KMS-11 (cell line): ENCODE data around the gene ATG14.
"Not testable (repeated sequence)": the region's sequence is repeated elsewhere in the genome, so short reads cannot be mapped to it uniquely, and the experiment has no call there.

Experiments used
- H2AFZ ChIP-seq: fragments of 200-600 bp; sonication (generic); 2 replicates; pipeline ENCODE4 v1.6.1; 2016; ENCODE audit warnings: antibody characterized with exemption, mixed run types, low read depth
- H3K27ac ChIP-seq: fragments of 200-600 bp; sonication (generic); 2 replicates; pipeline ENCODE4 v1.6.1; 2016; ENCODE audit warnings: mild to moderate bottlenecking, mixed run types
- H3K27me3 ChIP-seq: fragments of 200-600 bp; sonication (generic); 2 replicates; pipeline ENCODE4 v1.6.1; 2017; ENCODE audit warnings: mild to moderate bottlenecking, low read depth, mixed run types, moderate library complexity; ENCODE audit not compliant: insufficient read depth
- H3K36me3 ChIP-seq: fragments of 200-600 bp; sonication (generic); 2 replicates; pipeline ENCODE4 v1.6.1; 2017; ENCODE audit warnings: mild to moderate bottlenecking, mixed run types; ENCODE audit not compliant: insufficient read depth
- H3K4me1 ChIP-seq: fragments of 200-600 bp; sonication (generic); 2 replicates; pipeline ENCODE4 v1.6.1; 2016; ENCODE audit warnings: mild to moderate bottlenecking, low read depth, mixed run types; ENCODE audit not compliant: poor library complexity, severe bottlenecking
- H3K4me2 ChIP-seq: fragments of 200-600 bp; sonication (generic); 2 replicates; pipeline ENCODE4 v1.7.0; 2016; ENCODE audit warnings: mild to moderate bottlenecking, mixed run types
- H3K4me3 ChIP-seq: fragments of 200-600 bp; sonication (generic); IDR thresholded peaks from 2 replicates; pipeline ENCODE4 v1.6.1; 2017; ENCODE audit warnings: low read depth, low read length, mixed read lengths; ENCODE audit not compliant: insufficient read depth
- H3K79me2 ChIP-seq: fragments of 200-600 bp; sonication (generic); 2 replicates; pipeline ENCODE4 v1.6.1; 2016; ENCODE audit warnings: low read depth, mixed run types; ENCODE audit not compliant: insufficient read depth
- H3K9ac ChIP-seq: fragments of 200-600 bp; sonication (generic); 2 replicates; pipeline ENCODE4 v1.6.1; 2016; ENCODE audit warnings: mild to moderate bottlenecking, mixed run types
- H4K20me1 ChIP-seq: fragments of 200-600 bp; sonication (generic); 2 replicates; pipeline ENCODE4 v1.6.1; 2016; ENCODE audit warnings: mild to moderate bottlenecking, mixed run types; ENCODE audit not compliant: insufficient read depth
- TF ChIP-seq, protein P1 (sequence below): fragments of 200-600 bp; sonication (generic); conservative IDR thresholded peaks from 2 replicates; pipeline ENCODE4 v1.6.1; 2017; ENCODE audit warnings: low read depth, mild to moderate bottlenecking, antibody characterized with exemption, low read length, moderate library complexity, mixed read lengths

The ATG14 gene

DNA sequence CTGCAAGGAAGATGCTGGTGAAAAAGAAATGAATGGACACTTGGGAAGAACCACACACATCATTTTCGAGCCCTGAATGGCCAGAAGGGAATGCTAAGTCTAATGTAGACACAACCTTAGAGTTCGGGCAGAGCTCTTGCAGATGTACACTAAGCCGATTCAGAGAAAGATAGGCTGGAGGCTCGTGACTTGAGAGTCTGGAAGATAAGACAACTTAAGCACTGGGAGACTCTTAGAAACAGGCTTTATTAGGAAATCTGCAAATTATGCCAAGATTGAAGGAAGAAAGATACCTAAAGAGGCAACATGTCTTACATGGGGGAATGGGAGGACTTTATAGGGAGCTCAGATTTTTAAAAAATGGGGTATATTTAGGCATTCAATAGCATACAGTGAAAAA is 15.3 kb upstream of the ATG14 start:
- no peaks in the 10 kb centered on the region for H3K79me2 ChIP-seq
- no peaks in the 10 kb centered on the region for H4K20me1 ChIP-seq
- H2AFZ ChIP-seq: no peak overlapping the region
- no peak overlapping the region for H3K4me2 ChIP-seq
- TF ChIP-seq, protein P1, sequence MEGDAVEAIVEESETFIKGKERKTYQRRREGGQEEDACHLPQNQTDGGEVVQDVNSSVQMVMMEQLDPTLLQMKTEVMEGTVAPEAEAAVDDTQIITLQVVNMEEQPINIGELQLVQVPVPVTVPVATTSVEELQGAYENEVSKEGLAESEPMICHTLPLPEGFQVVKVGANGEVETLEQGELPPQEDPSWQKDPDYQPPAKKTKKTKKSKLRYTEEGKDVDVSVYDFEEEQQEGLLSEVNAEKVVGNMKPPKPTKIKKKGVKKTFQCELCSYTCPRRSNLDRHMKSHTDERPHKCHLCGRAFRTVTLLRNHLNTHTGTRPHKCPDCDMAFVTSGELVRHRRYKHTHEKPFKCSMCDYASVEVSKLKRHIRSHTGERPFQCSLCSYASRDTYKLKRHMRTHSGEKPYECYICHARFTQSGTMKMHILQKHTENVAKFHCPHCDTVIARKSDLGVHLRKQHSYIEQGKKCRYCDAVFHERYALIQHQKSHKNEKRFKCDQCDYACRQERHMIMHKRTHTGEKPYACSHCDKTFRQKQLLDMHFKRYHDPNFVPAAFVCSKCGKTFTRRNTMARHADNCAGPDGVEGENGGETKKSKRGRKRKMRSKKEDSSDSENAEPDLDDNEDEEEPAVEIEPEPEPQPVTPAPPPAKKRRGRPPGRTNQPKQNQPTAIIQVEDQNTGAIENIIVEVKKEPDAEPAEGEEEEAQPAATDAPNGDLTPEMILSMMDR: no peak
- no peak overlapping the region for H3K9ac ChIP-seq
- H3K27me3 ChIP-seq: no peaks in the 10 kb centered on the region
- no peak overlapping the region for H3K27ac ChIP-seq
- H3K4me1 ChIP-seq: peaks cover 5% of the 10 kb centered on the region
- H3K36me3 ChIP-seq: no peaks in the 10 kb centered on the region
- H3K4me3 ChIP-seq: no peak overlapping the region

DNA sequence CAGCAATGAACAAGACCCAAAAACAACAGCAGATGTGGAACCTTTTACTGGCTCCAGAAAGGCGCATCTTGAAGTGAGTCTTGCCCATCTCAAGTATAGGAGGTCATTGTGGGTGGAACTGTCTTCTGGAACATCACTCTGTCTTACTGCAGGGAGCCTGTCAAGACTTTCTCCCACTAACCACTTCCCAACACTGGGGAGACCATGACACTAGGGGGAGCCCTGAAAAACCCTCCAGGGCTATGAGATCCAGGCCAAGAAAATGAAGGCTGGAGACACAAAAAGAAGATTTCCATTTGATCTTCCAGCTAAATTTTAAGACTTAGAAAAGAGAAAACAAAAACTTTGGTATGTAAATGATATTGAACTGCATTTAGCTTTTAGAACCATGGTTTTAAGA is 13.5 kb upstream of the ATG14 start:
- Histone ChIP-seq H3K27ac (no peak overlapping the region), H3K4me3 (no peak overlapping the region), H3K79me2 (no peaks in the 10 kb centered on the region), H3K36me3 (no peaks in the 10 kb centered on the region), H3K4me1 (peaks cover 5% of the 10 kb centered on the region), H4K20me1 (no peaks in the 10 kb centered on the region), H3K4me2 (no peak overlapping the region), H3K27me3 (no peaks in the 10 kb centered on the region), H3K9ac (no peak overlapping the region), H2AFZ (no peak overlapping the region)
- TF ChIP-seq, protein P1: no peak

DNA sequence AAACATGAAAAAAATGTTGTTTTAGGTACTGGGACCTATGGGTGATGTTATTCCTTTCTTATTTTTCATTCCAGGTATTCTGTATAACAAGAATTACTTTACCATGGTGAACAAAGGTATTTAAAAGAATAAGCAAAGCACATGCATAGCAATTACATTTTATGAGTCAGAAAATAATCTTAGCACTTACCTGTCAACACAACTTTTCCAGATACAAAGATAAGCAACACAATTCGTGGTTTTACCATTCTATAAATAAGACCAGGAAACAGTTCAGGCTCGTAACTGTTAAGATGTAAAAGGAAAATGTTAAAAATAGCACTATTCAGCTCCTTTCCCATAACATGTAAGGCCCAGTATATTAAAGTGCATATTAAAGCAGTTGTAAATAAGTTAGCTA is 12.3 kb upstream of the ATG14 start:
- Histone ChIP-seq H3K4me2 (no peak overlapping the region), H4K20me1 (no peaks in the 10 kb centered on the region), H3K27me3 (no peaks in the 10 kb centered on the region), H3K4me3 (no peak overlapping the region), H3K4me1 (no peaks in the 10 kb centered on the region), H3K79me2 (no peaks in the 10 kb centered on the region), H3K9ac (no peak overlapping the region), H3K36me3 (no peaks in the 10 kb centered on the region), H3K27ac (no peak overlapping the region), H2AFZ (no peak overlapping the region)
- TF ChIP-seq, protein P1: no peak

DNA sequence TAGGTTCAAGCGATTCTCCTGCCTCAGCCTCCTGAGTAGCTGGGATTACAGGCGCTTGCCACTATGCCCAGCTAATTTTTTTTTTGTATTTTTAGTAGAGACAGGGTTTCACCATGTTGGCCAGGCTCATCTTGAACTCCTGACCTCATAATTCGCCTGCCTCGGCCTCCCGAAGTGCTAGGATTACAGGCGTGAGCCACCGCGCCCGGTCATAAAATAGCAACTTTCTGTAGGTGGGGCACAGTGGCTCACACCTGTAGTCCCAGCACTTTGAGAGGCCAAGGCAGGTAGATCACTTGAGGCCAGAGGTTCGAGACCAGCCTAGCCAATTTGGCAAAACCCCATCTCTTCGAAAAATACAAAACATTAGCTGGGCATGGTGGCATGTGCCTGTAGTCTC is 10.7 kb upstream of the ATG14 start:
- not testable (repeated sequence) for H3K27ac ChIP-seq, H3K9ac ChIP-seq, H3K4me1 ChIP-seq, H3K4me2 ChIP-seq, H4K20me1 ChIP-seq, H3K27me3 ChIP-seq, H2AFZ ChIP-seq, H3K36me3 ChIP-seq, H3K4me3 ChIP-seq, H3K79me2 ChIP-seq

DNA sequence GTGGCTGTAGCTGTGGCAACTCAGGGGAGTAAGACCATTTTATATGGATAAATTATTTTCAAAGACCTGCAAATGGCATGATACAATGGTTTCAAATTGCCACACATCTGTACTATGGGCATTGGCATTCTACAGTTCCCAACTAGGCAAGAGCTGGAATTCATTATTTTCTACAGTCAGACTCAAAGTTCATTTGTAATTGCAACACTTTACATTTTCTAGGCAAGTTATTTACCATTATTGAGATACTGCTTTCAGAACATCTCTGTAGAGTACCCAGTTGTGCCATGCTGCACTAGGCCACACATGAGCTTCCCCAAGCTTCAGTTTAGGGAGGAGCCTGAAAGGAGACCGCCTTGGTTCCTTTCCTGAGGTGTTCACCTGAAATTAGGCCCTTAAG is 8.0 kb upstream of the ATG14 start:
- TF ChIP-seq, protein P1: no peak
- H3K4me2 ChIP-seq: no peak overlapping the region
- no peaks in the 10 kb centered on the region for H3K27me3 ChIP-seq
- H3K9ac ChIP-seq: no peak overlapping the region
- H2AFZ ChIP-seq: no peak overlapping the region
- H3K27ac ChIP-seq: no peak overlapping the region
- H3K79me2 ChIP-seq: no peaks in the 10 kb centered on the region
- H3K4me3 ChIP-seq: no peak overlapping the region
- no peaks in the 10 kb centered on the region for H4K20me1 ChIP-seq
- peaks cover 16% of the 10 kb centered on the region for H3K4me1 ChIP-seq
- H3K36me3 ChIP-seq: no peaks in the 10 kb centered on the region
